ENCODE results near the gene JAK1. TPM values are rescaled to one million over a fixed set of nuclear protein-coding genes. Genes with fewer than 3 reads are reported as not detected.

The JAK1 gene
- polyA plus RNA-seq, 1 donor from 2014 or later = 26.8 TPM

DNA sequence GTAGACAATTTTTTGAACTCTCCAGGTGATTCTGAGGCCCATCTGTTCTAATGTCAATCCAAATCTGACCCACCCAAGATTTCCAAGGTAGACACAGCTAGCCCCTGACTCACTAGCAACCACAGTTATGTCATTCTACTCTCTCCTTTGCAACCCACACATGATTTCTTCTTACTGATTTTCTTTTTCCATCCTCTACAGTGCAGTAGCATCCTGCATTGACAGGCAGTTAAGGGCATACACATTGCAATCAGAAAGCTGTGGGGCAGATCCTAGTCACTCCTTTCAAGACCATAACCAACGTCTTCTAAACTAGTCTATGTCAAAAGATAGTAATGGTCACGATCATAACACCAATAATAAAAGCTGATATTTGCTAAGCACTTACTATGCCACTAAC lies 54.2 kb downstream of the JAK1 start:
- no peak for TF ChIP-seq EZH2 (IDR thresholded peaks at IDR 0.05; ENCODE audit: borderline replicate concordance, insufficient read depth, low read length, poor library complexity, severe bottlenecking)
- TF ChIP-seq, protein P1, sequence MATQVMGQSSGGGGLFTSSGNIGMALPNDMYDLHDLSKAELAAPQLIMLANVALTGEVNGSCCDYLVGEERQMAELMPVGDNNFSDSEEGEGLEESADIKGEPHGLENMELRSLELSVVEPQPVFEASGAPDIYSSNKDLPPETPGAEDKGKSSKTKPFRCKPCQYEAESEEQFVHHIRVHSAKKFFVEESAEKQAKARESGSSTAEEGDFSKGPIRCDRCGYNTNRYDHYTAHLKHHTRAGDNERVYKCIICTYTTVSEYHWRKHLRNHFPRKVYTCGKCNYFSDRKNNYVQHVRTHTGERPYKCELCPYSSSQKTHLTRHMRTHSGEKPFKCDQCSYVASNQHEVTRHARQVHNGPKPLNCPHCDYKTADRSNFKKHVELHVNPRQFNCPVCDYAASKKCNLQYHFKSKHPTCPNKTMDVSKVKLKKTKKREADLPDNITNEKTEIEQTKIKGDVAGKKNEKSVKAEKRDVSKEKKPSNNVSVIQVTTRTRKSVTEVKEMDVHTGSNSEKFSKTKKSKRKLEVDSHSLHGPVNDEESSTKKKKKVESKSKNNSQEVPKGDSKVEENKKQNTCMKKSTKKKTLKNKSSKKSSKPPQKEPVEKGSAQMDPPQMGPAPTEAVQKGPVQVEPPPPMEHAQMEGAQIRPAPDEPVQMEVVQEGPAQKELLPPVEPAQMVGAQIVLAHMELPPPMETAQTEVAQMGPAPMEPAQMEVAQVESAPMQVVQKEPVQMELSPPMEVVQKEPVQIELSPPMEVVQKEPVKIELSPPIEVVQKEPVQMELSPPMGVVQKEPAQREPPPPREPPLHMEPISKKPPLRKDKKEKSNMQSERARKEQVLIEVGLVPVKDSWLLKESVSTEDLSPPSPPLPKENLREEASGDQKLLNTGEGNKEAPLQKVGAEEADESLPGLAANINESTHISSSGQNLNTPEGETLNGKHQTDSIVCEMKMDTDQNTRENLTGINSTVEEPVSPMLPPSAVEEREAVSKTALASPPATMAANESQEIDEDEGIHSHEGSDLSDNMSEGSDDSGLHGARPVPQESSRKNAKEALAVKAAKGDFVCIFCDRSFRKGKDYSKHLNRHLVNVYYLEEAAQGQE (IDR thresholded peaks at IDR 0.05; ENCODE audit: borderline replicate concordance) = no peak
- TF ChIP-seq EP300 (conservative IDR thresholded peaks at IDR 0.05; ENCODE audit: poor library complexity, severe bottlenecking) = no peak
- no peak for TF ChIP-seq POLR2AphosphoS5 (IDR thresholded peaks at IDR 0.05)
- TF ChIP-seq, protein P2, sequence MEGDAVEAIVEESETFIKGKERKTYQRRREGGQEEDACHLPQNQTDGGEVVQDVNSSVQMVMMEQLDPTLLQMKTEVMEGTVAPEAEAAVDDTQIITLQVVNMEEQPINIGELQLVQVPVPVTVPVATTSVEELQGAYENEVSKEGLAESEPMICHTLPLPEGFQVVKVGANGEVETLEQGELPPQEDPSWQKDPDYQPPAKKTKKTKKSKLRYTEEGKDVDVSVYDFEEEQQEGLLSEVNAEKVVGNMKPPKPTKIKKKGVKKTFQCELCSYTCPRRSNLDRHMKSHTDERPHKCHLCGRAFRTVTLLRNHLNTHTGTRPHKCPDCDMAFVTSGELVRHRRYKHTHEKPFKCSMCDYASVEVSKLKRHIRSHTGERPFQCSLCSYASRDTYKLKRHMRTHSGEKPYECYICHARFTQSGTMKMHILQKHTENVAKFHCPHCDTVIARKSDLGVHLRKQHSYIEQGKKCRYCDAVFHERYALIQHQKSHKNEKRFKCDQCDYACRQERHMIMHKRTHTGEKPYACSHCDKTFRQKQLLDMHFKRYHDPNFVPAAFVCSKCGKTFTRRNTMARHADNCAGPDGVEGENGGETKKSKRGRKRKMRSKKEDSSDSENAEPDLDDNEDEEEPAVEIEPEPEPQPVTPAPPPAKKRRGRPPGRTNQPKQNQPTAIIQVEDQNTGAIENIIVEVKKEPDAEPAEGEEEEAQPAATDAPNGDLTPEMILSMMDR (IDR thresholded peaks at IDR 0.05; ENCODE audit: poor library complexity, severe bottlenecking) = no peak
- no peak for TF ChIP-seq MXI1 (conservative IDR thresholded peaks at IDR 0.05; ENCODE audit: poor library complexity, severe bottlenecking)
- TF ChIP-seq SMC3 (conservative IDR thresholded peaks at IDR 0.05; ENCODE audit: poor library complexity) = no peak
- no peak for TF ChIP-seq TAF1 (IDR thresholded peaks at IDR 0.05; ENCODE audit: low read depth)
- no peak for TF ChIP-seq RAD21 (conservative IDR thresholded peaks at IDR 0.05)
- no peak overlapping the region for H3K4me3 ChIP-seq (ENCODE audit: low read length)
- no peak overlapping the region for H3K4me2 ChIP-seq (ENCODE audit: low read length)
- no peaks in the 10 kb centered on the region for H4K20me1 ChIP-seq (ENCODE audit: insufficient read depth)
- H3K27ac ChIP-seq (ENCODE audit: low read length) = no peak overlapping the region
- no peaks in the 10 kb centered on the region for H3K9me2 ChIP-seq (ENCODE audit: insufficient read depth, low read length)
- H3K9me3 ChIP-seq (ENCODE audit: low read length) = no peaks in the 10 kb centered on the region
- no peak overlapping the region for H2AFZ ChIP-seq (ENCODE audit: low read depth, low read length)
- H3K27me3 ChIP-seq (ENCODE audit: insufficient read depth, low read depth, low read length) = no peaks in the 10 kb centered on the region
- no peaks in the 10 kb centered on the region for H3K36me3 ChIP-seq (ENCODE audit: insufficient read depth, low read length)
- H3K9ac ChIP-seq (ENCODE audit: low read length) = no peak overlapping the region
- H3F3A ChIP-seq (ENCODE audit: insufficient read depth, low read length, poor library complexity, severe bottlenecking) = no peaks in the 10 kb centered on the region
- no peaks in the 10 kb centered on the region for H3K79me2 ChIP-seq (replicated peaks; ENCODE audit: insufficient read depth, low read length)

DNA sequence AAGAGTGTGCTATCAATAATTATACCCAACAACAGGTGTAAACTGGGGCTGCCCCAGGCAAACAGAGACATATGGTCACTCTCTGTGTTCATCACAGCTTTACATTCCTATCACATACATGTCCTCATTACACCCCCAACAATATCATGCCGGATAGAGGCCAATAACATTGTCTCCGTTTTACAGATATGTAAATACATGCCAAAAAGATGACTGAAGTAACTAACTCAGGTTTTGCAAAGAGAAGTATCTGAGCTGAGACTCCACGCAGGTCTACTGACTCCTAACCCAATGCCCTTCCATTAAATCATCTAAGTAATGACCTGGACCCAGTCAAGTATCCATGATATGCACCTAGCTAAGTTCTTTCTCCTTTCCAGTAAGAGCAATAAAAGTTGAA lies 55.0 kb downstream of the JAK1 start:
- no peaks in the 10 kb centered on the region for H3F3A ChIP-seq (ENCODE audit: insufficient read depth, low read length, poor library complexity, severe bottlenecking)
- no peak overlapping the region for H3K9ac ChIP-seq (ENCODE audit: low read length)
- TF ChIP-seq SMC3 (conservative IDR thresholded peaks at IDR 0.05; ENCODE audit: poor library complexity) (no peak), POLR2AphosphoS5 (IDR thresholded peaks at IDR 0.05) (no peak), RAD21 (conservative IDR thresholded peaks at IDR 0.05) (no peak), TAF1 (IDR thresholded peaks at IDR 0.05; ENCODE audit: low read depth) (no peak), EZH2 (IDR thresholded peaks at IDR 0.05; ENCODE audit: borderline replicate concordance, insufficient read depth, low read length, poor library complexity, severe bottlenecking) (no peak), MXI1 (conservative IDR thresholded peaks at IDR 0.05; ENCODE audit: poor library complexity, severe bottlenecking) (no peak), EP300 (conservative IDR thresholded peaks at IDR 0.05; ENCODE audit: poor library complexity, severe bottlenecking) (no peak)
- TF ChIP-seq, protein P2 (IDR thresholded peaks at IDR 0.05; ENCODE audit: poor library complexity, severe bottlenecking) = no peak
- TF ChIP-seq, protein P1 (IDR thresholded peaks at IDR 0.05; ENCODE audit: borderline replicate concordance) = no peak
- no peak overlapping the region for H2AFZ ChIP-seq (ENCODE audit: low read depth, low read length)
- H3K79me2 ChIP-seq (replicated peaks; ENCODE audit: insufficient read depth, low read length) = no peaks in the 10 kb centered on the region
- H3K4me3 ChIP-seq (ENCODE audit: low read length) = no peak overlapping the region
- no peaks in the 10 kb centered on the region for H3K27me3 ChIP-seq (ENCODE audit: insufficient read depth, low read depth, low read length)
- H3K36me3 ChIP-seq (ENCODE audit: insufficient read depth, low read length) = no peaks in the 10 kb centered on the region
- no peak overlapping the region for H3K4me2 ChIP-seq (ENCODE audit: low read length)
- no peaks in the 10 kb centered on the region for H4K20me1 ChIP-seq (ENCODE audit: insufficient read depth)
- H3K9me2 ChIP-seq (ENCODE audit: insufficient read depth, low read length) = no peaks in the 10 kb centered on the region
- H3K9me3 ChIP-seq (ENCODE audit: low read length) = no peaks in the 10 kb centered on the region
- H3K27ac ChIP-seq (ENCODE audit: low read length) = no peak overlapping the region
